Dermis lymphatic vessel endothelial cell (primary cell): ENCODE data around the gene KIF25. TPM values are rescaled to one million over a fixed set of nuclear protein-coding genes. Genes with fewer than 3 reads are reported as not detected.

Experiments used
- total RNA-seq: library from RNA; depleted of rRNA; stranded (reverse); fragments of >200 nt; gene quantifications from 2 replicates; pipeline ENCODE4 v1.2.1, GENCODE V29; 2014

KIF25 gene, protein sequence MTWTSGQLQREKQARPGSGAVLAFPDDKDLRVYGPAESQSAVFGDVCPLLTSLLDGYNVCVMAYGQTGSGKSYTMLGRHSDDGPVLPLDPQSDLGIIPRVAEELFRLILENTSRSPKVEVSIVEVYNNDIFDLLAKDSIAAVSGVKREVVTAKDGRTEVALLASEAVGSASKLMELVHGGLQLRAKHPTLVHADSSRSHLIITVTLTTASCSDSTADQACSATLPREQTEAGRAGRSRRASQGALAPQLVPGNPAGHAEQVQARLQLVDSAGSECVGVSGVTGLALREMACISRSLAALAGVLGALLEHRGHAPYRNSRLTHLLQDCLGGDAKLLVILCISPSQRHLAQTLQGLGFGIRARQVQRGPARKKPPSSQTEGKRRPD
- not detected in 2 replicates for total RNA-seq

DNA sequence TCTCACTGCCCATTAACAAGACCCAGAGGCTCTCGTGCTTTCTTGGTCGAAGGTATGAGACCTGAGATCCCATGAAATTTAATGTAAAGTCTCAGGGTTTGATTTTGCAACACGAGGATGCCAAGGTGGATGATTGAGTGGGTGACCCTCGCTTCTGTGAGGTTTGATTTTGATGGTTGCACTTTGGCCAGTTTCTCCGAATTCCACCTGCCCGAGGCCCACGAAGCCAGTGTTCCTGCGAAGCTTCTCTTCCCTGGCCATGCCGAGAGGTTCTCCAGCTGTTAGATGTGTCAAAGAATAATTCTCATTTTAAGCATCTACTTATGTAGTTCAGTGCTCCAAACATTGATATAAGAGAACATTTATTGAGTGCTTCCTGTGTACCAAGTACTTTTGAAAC is at the start of gene KIF25:
Gene KIF25 (plus strand): TSS at position 30 of the 400 bp plus-strand sequence. CDS start 31,915 bp downstream, outside the sequence.

DNA sequence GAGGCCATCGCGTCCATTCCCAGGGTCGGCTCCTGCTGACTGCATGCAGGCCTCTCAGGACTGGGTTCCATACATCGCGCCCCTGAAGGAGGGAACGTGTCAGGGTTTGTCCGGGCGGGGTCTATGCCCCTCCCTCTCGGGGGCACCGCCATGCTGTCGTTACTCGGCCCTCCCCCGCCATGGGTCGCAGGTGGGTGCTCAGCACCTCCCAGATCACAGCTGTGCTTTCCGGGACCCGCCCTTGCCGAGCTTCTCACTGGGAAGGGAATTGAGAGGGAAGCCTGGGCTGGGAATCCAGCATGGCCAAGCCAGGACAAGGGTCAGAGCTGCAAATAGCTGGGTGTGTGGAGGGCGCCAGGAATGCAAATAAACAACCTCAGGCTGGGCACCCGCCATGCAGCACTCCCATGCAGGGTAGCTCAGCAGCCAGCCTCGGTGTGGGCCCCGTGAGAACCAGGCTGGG is 81.5 kb downstream of the KIF25 start, which contains the start of gene FRMD1:
Gene FRMD1 (minus strand): TSS at position 270 of the 463 bp plus-strand sequence. CDS start 118 bp downstream, at position 152.

Other genes starting within 250 kb of the KIF25 start
- gene AFDN, start 170.8 kb upstream of the KIF25 start, total RNA-seq = 165 TPM in 2 replicates
- gene FRMD1, start 81.5 kb downstream of the KIF25 start, total RNA-seq = not detected in 2 replicates